ENCODE measurements around the gene ABO. TPM values are rescaled to one million over a fixed set of nuclear protein-coding genes. Genes with fewer than 3 reads are reported as not detected.
"Not testable (repeated sequence)": the region's sequence is repeated elsewhere in the genome, so short reads cannot be mapped to it uniquely, and the experiment has no call there.

Gene ABO
- total RNA-seq, 1 donor from 2014 or later: 2.3 TPM

DNA sequence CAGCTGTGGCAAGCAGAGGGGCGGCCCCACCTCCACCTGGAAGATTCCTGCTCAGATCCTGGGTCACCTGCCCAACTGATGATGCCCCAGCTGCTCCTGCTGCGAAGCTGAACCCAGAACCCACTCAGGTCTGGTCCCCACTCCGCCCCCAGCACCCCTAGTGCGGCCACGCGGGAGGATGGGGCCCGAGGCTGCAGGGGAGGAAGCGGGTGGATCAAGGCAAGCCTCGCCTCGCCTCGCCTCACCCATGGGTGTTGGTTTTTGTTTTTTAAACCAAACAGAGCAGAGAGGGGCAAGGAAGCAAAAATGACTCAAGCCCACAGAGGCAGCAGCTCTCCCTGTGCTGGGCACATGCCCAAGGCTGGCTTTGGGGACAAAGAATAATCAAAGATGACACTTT, 23.2 kb downstream of the ABO start:
- peaks cover 6% of the 10 kb centered on the region for H3K9me3 Mint-ChIP-seq
- H3K4me1 Mint-ChIP-seq: peaks cover 23% of the 10 kb centered on the region
- DNase-seq (ENCODE audit: low spot score in 2 of 2, unreplicated experiment in 2 of 2): no peak
- H3K36me3 Mint-ChIP-seq: no peaks in the 10 kb centered on the region
- no peak overlapping the region for H3K27ac Mint-ChIP-seq
- H3K27me3 Mint-ChIP-seq (ENCODE audit: low read depth): no peaks in the 10 kb centered on the region
- no peak for TF ChIP-seq CTCF (IDR thresholded peaks at IDR 0.05; ENCODE audit: unreplicated experiment)
- no peak overlapping the region for H3K4me3 Mint-ChIP-seq

- not testable (repeated sequence) for H3K27me3 Mint-ChIP-seq (ENCODE audit: low read depth); H3K36me3 Mint-ChIP-seq; H3K27ac Mint-ChIP-seq; DNase-seq (ENCODE audit: low spot score in 2 of 2, unreplicated experiment in 2 of 2); H3K9me3 Mint-ChIP-seq; H3K4me3 Mint-ChIP-seq
- H3K4me1 Mint-ChIP-seq: peaks cover 23% of the 10 kb centered on the region
Observed at GRCh38 chr9:133251221-133251620, 23.8 kb downstream of the ABO start.

GRCh38 chr9:133250741-133251170, 24.2 kb downstream of the ABO start:
- peak overlapping the region; percentile 32 for H3K4me3 Mint-ChIP-seq
- peak overlapping the region; percentile 88 for H3K27ac Mint-ChIP-seq
- TF ChIP-seq CTCF (IDR thresholded peaks at IDR 0.05; ENCODE audit: unreplicated experiment): no peak
- peaks cover 28% of the 10 kb centered on the region for H3K4me1 Mint-ChIP-seq
- H3K9me3 Mint-ChIP-seq: peaks cover 6% of the 10 kb centered on the region
- no peaks in the 10 kb centered on the region for H3K36me3 Mint-ChIP-seq
- H3K27me3 Mint-ChIP-seq (ENCODE audit: low read depth): peaks cover 1% of the 10 kb centered on the region
- no peak for DNase-seq (ENCODE audit: low spot score in 2 of 2, unreplicated experiment in 2 of 2)

DNA sequence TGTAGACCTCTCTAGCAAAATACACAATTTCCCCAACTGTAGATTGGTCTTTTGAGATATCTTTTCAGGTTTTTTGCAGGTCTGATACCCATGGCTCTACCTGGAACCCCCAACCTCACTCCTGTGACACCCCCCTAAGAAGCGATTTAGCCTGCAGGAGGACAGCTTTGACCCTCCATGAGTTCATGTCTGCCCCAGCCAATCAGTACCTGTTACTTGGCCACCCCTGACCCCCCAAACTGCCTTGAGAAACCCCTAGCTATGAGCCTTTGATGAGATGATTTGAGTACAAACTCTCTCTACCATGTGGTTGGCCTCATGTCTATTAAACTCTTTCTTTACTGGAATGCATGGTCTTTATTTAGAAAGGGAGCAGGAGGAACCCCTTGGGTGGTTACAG, 25.7 kb downstream of the ABO start:
- no peak for DNase-seq (ENCODE audit: low spot score in 2 of 2, unreplicated experiment in 2 of 2)
- no peak overlapping the region for H3K4me3 Mint-ChIP-seq
- peaks cover 1% of the 10 kb centered on the region for H3K27me3 Mint-ChIP-seq (ENCODE audit: low read depth)
- H3K9me3 Mint-ChIP-seq: peaks cover 6% of the 10 kb centered on the region
- H3K4me1 Mint-ChIP-seq: peaks cover 29% of the 10 kb centered on the region
- TF ChIP-seq CTCF (IDR thresholded peaks at IDR 0.05; ENCODE audit: unreplicated experiment): no peak
- H3K36me3 Mint-ChIP-seq: no peaks in the 10 kb centered on the region
- H3K27ac Mint-ChIP-seq: no peak overlapping the region

DNA sequence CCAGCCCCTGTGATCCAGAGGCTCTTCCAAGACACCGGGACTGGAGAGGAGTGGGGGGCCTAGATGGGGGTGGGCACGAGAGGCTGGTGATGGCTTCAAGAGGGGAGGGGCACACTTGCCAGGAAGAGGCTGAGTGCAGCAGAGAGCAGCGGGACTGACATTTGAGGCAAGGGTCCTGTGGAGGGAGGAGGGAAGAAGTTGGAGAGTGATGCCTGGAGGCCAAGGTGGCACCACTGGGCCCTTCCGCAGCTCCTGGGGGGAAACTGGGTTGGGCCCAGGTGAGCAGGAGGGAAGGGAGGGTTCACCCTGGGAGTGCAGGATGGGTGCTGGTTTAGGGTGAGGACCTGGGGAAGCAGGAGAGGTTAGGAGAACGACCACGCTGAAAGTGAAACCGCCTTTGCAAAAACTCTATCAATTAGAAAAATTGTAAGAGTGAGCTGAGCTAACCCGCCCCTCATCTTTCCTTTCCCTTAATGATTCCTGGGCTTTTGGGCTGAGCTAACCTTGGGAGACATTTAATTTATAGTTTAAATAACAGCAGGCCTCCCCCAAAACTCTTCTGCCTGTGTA, 26.2 kb downstream of the ABO start:
- Mint-ChIP-seq H3K27ac (no peak overlapping the region), H3K36me3 (no peaks in the 10 kb centered on the region), H3K4me1 (peaks cover 29% of the 10 kb centered on the region), H3K27me3 (ENCODE audit: low read depth) (peaks cover 1% of the 10 kb centered on the region), H3K4me3 (no peak overlapping the region), H3K9me3 (peaks cover 6% of the 10 kb centered on the region)
- no peak for TF ChIP-seq CTCF (IDR thresholded peaks at IDR 0.05; ENCODE audit: unreplicated experiment)
- no peak for DNase-seq (ENCODE audit: low spot score in 2 of 2, unreplicated experiment in 2 of 2)

GRCh38 chr9:133247632-133248031, 27.4 kb downstream of the ABO start:
- Mint-ChIP-seq H3K27me3 (ENCODE audit: low read depth) (peaks cover 1% of the 10 kb centered on the region), H3K36me3 (no peaks in the 10 kb centered on the region), H3K4me3 (no peak overlapping the region), H3K9me3 (no peaks in the 10 kb centered on the region), H3K27ac (no peak overlapping the region), H3K4me1 (peaks cover 23% of the 10 kb centered on the region)
- no peak for DNase-seq (ENCODE audit: low spot score in 2 of 2, unreplicated experiment in 2 of 2)
- no peak for TF ChIP-seq CTCF (IDR thresholded peaks at IDR 0.05; ENCODE audit: unreplicated experiment)
